Breast epithelium (tissue), 4 donors: ENCODE measurements around the gene MRFAP1L1. TPM values are rescaled to one million over a fixed set of nuclear protein-coding genes. Genes with fewer than 3 reads are reported as not detected.

Experiments used
- DNase-seq, 2 donors: peaks; one replicate each; pipeline ENCODE4 v3.0.0-alpha.2; 2019; ENCODE audit warnings: low spot score in 2 of 2
- H3K27ac ChIP-seq, 2 donors: fragments of 200-600 bp; sonication (generic) in 1 of 2; one replicate each; pipeline ENCODE4 v1.5.1; 2016 to 2019; ENCODE audit warnings: mild to moderate bottlenecking in 1 of 2
- H3K27me3 ChIP-seq, 2 donors: fragments of 200-600 bp; sonication (generic) in 1 of 2; one replicate each; pipeline versions ENCODE4 v1.5.1 to v1.6.0; 2017 to 2019; ENCODE audit warnings: control low read depth in 1 of 2, mild to moderate bottlenecking in 1 of 2
- H3K36me3 ChIP-seq: fragments of 200-600 bp; one replicate; pipeline ENCODE4 v1.5.1; 2019
- H3K4me1 ChIP-seq, 2 donors: fragments of 200-600 bp; sonication (generic); one replicate each; pipeline ENCODE4 v1.5.1; 2016 to 2019; ENCODE audit warnings: control low read depth in 1 of 2
- H3K4me3 ChIP-seq, 3 donors: fragments of 200-600 bp; sonication (generic); 1 replicate in 2 of 3; 2 replicates in 1 of 3; pipeline ENCODE4 v1.5.1; 2016 to 2019; ENCODE audit warnings: mild to moderate bottlenecking in 3 of 3, moderate library complexity in 2 of 3
- H3K9me3 ChIP-seq, 2 donors: fragments of 200-600 bp; sonication (generic) in 1 of 2; one replicate each; pipeline ENCODE4 v1.5.1; 2016 to 2019; ENCODE audit warnings: control low read depth in 1 of 2
- POLR2A ChIP-seq: fragments of 450-650 bp; IDR thresholded peaks from one replicate; pipeline ENCODE4 v1.6.1; 2016; ENCODE audit warnings: antibody characterized with exemption, mild to moderate bottlenecking, moderate library complexity
- POLR2AphosphoS5 ChIP-seq, 3 donors: sonication (generic); formaldehyde crosslinking; IDR thresholded peaks; one replicate each; pipeline ENCODE4 v1.6.1; 2017; ENCODE audit warnings: antibody characterized with exemption in 3 of 3
- intact Hi-C: fragments of 100-400 bp; cut with DNase I; formaldehyde crosslinking; loops from one replicate; pipeline ENCODE4 v1.15.1; 2023; ENCODE audit warnings: low total_unique reads
- total RNA-seq, 3 donors: library from RNA; depleted of rRNA; stranded (reverse); fragments of >200 nt; gene quantifications; one replicate each; pipeline ENCODE4 v1.1.0, GENCODE V29; 2016
- TF ChIP-seq, protein P1 (sequence below), 3 donors: fragments of 450-650 bp; IDR thresholded peaks; one replicate each; pipeline ENCODE4 v1.5.1; 2016 to 2017; ENCODE audit warnings: antibody characterized with exemption in 3 of 3, mild to moderate bottlenecking in 3 of 3, moderate library complexity in 3 of 3

MRFAP1L1 gene
- total RNA-seq, 3 donors from 2014 or later = 48.0 to 78.0 (median 70.1) TPM

GRCh38 chr4:6753891-6754290 is 44.2 kb upstream of the MRFAP1L1 start:
- Histone ChIP-seq H3K36me3 (no peaks in the 10 kb centered on the region), H3K4me3 (no peak overlapping the region), H3K4me1 (peaks cover 5 to 18% of the 10 kb centered on the region in 2 donors), H3K27me3 (no peaks in the 10 kb centered on the region), H3K9me3 (no peaks in the 10 kb centered on the region), H3K27ac (no peak overlapping the region)
- intact Hi-C loops = no loop called here
- TF ChIP-seq, protein P1, sequence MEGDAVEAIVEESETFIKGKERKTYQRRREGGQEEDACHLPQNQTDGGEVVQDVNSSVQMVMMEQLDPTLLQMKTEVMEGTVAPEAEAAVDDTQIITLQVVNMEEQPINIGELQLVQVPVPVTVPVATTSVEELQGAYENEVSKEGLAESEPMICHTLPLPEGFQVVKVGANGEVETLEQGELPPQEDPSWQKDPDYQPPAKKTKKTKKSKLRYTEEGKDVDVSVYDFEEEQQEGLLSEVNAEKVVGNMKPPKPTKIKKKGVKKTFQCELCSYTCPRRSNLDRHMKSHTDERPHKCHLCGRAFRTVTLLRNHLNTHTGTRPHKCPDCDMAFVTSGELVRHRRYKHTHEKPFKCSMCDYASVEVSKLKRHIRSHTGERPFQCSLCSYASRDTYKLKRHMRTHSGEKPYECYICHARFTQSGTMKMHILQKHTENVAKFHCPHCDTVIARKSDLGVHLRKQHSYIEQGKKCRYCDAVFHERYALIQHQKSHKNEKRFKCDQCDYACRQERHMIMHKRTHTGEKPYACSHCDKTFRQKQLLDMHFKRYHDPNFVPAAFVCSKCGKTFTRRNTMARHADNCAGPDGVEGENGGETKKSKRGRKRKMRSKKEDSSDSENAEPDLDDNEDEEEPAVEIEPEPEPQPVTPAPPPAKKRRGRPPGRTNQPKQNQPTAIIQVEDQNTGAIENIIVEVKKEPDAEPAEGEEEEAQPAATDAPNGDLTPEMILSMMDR (IDR thresholded peaks at IDR 0.05) = no peak
- TF ChIP-seq POLR2AphosphoS5 (IDR thresholded peaks at IDR 0.05) (no peak), POLR2A (no peak)
- no peak for DNase-seq

DNA sequence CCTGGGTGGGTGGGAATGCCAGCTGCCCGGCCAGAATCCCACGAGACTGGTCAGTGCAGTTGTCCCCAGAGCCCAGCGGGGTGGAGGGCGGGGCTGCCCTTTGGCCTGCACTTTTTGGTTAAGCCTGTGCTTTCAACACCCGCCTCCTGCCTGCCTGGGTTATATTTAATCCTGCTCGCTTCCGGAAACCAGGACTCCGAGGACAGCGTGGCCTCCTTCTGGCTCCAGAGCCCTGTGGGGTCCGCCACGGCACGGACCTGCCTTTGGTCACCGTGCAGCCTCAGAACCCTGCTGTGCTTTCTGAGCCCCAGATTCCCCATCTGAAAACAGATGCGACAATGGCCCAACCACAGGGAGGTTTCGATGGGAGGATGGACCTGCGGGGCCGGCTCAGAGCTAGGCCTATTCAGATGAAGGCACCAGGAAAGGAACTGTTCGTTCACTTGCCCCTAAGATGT is 43.5 kb upstream of the MRFAP1L1 start:
- TF ChIP-seq POLR2A (no peak), POLR2AphosphoS5 (IDR thresholded peaks at IDR 0.05) (no peak)
- TF ChIP-seq, protein P1 (IDR thresholded peaks at IDR 0.05) = no peak
- intact Hi-C loops = no loop called here
- Histone ChIP-seq H3K9me3 (no peaks in the 10 kb centered on the region), H3K4me1 (peaks cover 9 to 18% of the 10 kb centered on the region in 2 donors), H3K36me3 (no peaks in the 10 kb centered on the region), H3K27ac (no peak overlapping the region), H3K27me3 (no peaks in the 10 kb centered on the region), H3K4me3 (no peak overlapping the region)
- DNase-seq = no peak

DNA sequence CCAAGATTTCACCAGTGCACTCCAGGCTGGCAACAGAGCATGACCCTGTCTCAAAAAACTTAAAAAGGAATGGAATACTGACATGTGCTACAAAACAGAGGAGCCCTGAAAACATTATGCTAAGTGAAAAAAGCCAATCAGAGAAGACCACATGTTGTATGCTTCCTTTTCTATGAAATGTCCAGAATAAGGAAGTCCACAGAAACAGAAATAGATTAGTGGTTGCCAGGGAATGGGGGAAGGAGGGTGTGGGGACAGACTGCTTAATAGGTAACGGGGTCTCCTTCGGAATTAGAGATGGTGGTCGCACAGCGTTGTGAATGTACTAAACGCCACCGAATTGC is 42.8 kb upstream of the MRFAP1L1 start:
- Histone ChIP-seq H3K4me3 (no peak overlapping the region), H3K9me3 (no peaks in the 10 kb centered on the region), H3K4me1 (peaks cover 15 to 23% of the 10 kb centered on the region in 2 donors), H3K27me3 (no peaks in the 10 kb centered on the region), H3K27ac (peak overlapping the region in 1 of 2 donors; percentile 84), H3K36me3 (no peaks in the 10 kb centered on the region)
- no peak for TF ChIP-seq POLR2A
- TF ChIP-seq, protein P1 (IDR thresholded peaks at IDR 0.05) = no peak
- no peak for TF ChIP-seq POLR2AphosphoS5 (IDR thresholded peaks at IDR 0.05)
- DNase-seq = no peak
- intact Hi-C loops = no loop called here

GRCh38 chr4:6751611-6752485 is 42.2 kb upstream of the MRFAP1L1 start:
- Histone ChIP-seq H3K27me3 (no peaks in the 10 kb centered on the region), H3K9me3 (no peaks in the 10 kb centered on the region), H3K27ac (peak overlapping the region; percentile 79 to 84), H3K4me1 (peaks cover 19 to 27% of the 10 kb centered on the region in 2 donors), H3K4me3 (peak overlapping the region in 1 of 3 donors; percentile 8), H3K36me3 (no peaks in the 10 kb centered on the region)
- TF ChIP-seq POLR2AphosphoS5 (IDR thresholded peaks at IDR 0.05) = no peak
- TF ChIP-seq, protein P1 (IDR thresholded peaks at IDR 0.05) = no peak
- TF ChIP-seq POLR2A = no peak
- DNase-seq = no peak
- intact Hi-C loops = no loop called here
